Measurements from ENCODE around the gene TMIE. TPM values are rescaled to one million over a fixed set of nuclear protein-coding genes. Genes with fewer than 3 reads are reported as not detected.
"Not testable (repeated sequence)": the region's sequence is repeated elsewhere in the genome, so short reads cannot be mapped to it uniquely, and the experiment has no call there.

The TMIE gene
- total RNA-seq, 1 experiment from 2014 or later: 1.1 TPM

GRCh38 chr3:46702246-46703012 is 1.2 kb downstream of the TMIE start:
- DNase-seq (ENCODE audit: low read depth, low spot score): no peak
- Histone ChIP-seq H3K27ac (ENCODE audit: low read length) (no peak overlapping the region), H3K4me1 (ENCODE audit: control insufficient read depth, insufficient read depth, low read length) (no peaks in the 10 kb centered on the region), H3K36me3 (ENCODE audit: control insufficient read depth, insufficient read depth, low read length) (no peaks in the 10 kb centered on the region), H3K27me3 (ENCODE audit: control insufficient read depth, insufficient read depth, low read length) (no peaks in the 10 kb centered on the region), H3K4me3 (ENCODE audit: low read depth in 2 of 2, low read length in 2 of 2) (no peak overlapping the region), H3K9me3 (ENCODE audit: control insufficient read depth, insufficient read depth, low read depth, low read length) (no peaks in the 10 kb centered on the region)
- ChIA-PET POLR2A (no interaction called here), CTCF (interaction anchor here (1.7 kb wide), 1 partner anchor 207 kb away, joined by 8 read pairs; no protein-coding TSS in a partner anchor)
- intact Hi-C loops (cut with micrococcal nuclease; ENCODE audit: unreplicated experiment) (no loop called here), in situ Hi-C loops (cut with HindIII; ENCODE audit: low pct_unique_long_range_greater_than_20kb, low sequenced_read_pairs) (no loop called here)
- no TSS peak for BruUV-seq (replicated peaks)
- TF ChIP-seq SIN3A (IDR thresholded peaks at IDR 0.05; ENCODE audit: borderline replicate concordance, insufficient read depth, low read depth, low read length): no peak
- TF ChIP-seq TCF7L2 (IDR thresholded peaks at IDR 0.05; ENCODE audit: low read depth, low read length): no peak
- no peak for TF ChIP-seq CTCF (IDR thresholded peaks at IDR 0.05)
- no peak for TF ChIP-seq POLR2AphosphoS5 (IDR thresholded peaks at IDR 0.05; ENCODE audit: low read depth, low read length)
- TF ChIP-seq, protein P1, sequence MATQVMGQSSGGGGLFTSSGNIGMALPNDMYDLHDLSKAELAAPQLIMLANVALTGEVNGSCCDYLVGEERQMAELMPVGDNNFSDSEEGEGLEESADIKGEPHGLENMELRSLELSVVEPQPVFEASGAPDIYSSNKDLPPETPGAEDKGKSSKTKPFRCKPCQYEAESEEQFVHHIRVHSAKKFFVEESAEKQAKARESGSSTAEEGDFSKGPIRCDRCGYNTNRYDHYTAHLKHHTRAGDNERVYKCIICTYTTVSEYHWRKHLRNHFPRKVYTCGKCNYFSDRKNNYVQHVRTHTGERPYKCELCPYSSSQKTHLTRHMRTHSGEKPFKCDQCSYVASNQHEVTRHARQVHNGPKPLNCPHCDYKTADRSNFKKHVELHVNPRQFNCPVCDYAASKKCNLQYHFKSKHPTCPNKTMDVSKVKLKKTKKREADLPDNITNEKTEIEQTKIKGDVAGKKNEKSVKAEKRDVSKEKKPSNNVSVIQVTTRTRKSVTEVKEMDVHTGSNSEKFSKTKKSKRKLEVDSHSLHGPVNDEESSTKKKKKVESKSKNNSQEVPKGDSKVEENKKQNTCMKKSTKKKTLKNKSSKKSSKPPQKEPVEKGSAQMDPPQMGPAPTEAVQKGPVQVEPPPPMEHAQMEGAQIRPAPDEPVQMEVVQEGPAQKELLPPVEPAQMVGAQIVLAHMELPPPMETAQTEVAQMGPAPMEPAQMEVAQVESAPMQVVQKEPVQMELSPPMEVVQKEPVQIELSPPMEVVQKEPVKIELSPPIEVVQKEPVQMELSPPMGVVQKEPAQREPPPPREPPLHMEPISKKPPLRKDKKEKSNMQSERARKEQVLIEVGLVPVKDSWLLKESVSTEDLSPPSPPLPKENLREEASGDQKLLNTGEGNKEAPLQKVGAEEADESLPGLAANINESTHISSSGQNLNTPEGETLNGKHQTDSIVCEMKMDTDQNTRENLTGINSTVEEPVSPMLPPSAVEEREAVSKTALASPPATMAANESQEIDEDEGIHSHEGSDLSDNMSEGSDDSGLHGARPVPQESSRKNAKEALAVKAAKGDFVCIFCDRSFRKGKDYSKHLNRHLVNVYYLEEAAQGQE (IDR thresholded peaks at IDR 0.05; ENCODE audit: insufficient read depth in 1 of 2, low read depth in 2 of 2, low read length in 1 of 2): no peak
- ATAC-seq: no peak

GRCh38 chr3:46703013-46703520 is 1.9 kb downstream of the TMIE start:
- DNase-seq (ENCODE audit: low read depth, low spot score): no peak
- ATAC-seq: no peak
- Histone ChIP-seq H3K9me3 (ENCODE audit: control insufficient read depth, insufficient read depth, low read depth, low read length) (no peaks in the 10 kb centered on the region), H3K36me3 (ENCODE audit: control insufficient read depth, insufficient read depth, low read length) (no peaks in the 10 kb centered on the region), H3K4me1 (ENCODE audit: control insufficient read depth, insufficient read depth, low read length) (no peaks in the 10 kb centered on the region), H3K27ac (ENCODE audit: low read length) (no peak overlapping the region), H3K4me3 (ENCODE audit: low read depth in 2 of 2, low read length in 2 of 2) (no peak overlapping the region), H3K27me3 (ENCODE audit: control insufficient read depth, insufficient read depth, low read length) (no peaks in the 10 kb centered on the region)
- BruUV-seq (replicated peaks): no TSS peak
- POLR2A ChIA-PET: no interaction called here
- CTCF ChIA-PET: interaction anchor here (1.7 kb wide), 1 partner anchor 206 kb away, joined by 8 read pairs; no protein-coding TSS in a partner anchor
- TF ChIP-seq, protein P1 (IDR thresholded peaks at IDR 0.05; ENCODE audit: insufficient read depth in 1 of 2, low read depth in 2 of 2, low read length in 1 of 2): no peak
- TF ChIP-seq TCF7L2 (IDR thresholded peaks at IDR 0.05; ENCODE audit: low read depth, low read length): no peak
- TF ChIP-seq SIN3A (IDR thresholded peaks at IDR 0.05; ENCODE audit: borderline replicate concordance, insufficient read depth, low read depth, low read length): no peak
- TF ChIP-seq CTCF (IDR thresholded peaks at IDR 0.05): no peak
- TF ChIP-seq POLR2AphosphoS5 (IDR thresholded peaks at IDR 0.05; ENCODE audit: low read depth, low read length): no peak
- intact Hi-C loops (cut with micrococcal nuclease; ENCODE audit: unreplicated experiment): no loop called here
- in situ Hi-C loops (cut with HindIII; ENCODE audit: low pct_unique_long_range_greater_than_20kb, low sequenced_read_pairs): no loop called here

- CTCF ChIA-PET: interaction anchor here (0.6 kb wide), 1 partner anchor 1085 kb away, joined by 4 read pairs; no protein-coding TSS in a partner anchor
- DNase-seq (ENCODE audit: low read depth, low spot score); BruUV-seq (replicated peaks); H3K36me3 ChIP-seq (ENCODE audit: control insufficient read depth, insufficient read depth, low read length); ATAC-seq; H3K9me3 ChIP-seq (ENCODE audit: control insufficient read depth, insufficient read depth, low read depth, low read length); H3K4me1 ChIP-seq (ENCODE audit: control insufficient read depth, insufficient read depth, low read length); H3K27me3 ChIP-seq (ENCODE audit: control insufficient read depth, insufficient read depth, low read length); H3K27ac ChIP-seq (ENCODE audit: low read length); in situ Hi-C loops (cut with HindIII; ENCODE audit: low pct_unique_long_range_greater_than_20kb, low sequenced_read_pairs); POLR2A ChIA-PET; H3K4me3 ChIP-seq (ENCODE audit: low read depth in 2 of 2, low read length in 2 of 2): not testable (repeated sequence)
- intact Hi-C loops (cut with micrococcal nuclease; ENCODE audit: unreplicated experiment): loop anchor here (2.0 kb wide), 2 partner anchors 192 to 204 kb away; no protein-coding TSS in a partner anchor
These were observed 3.2 kb downstream of the TMIE start for GRCh38 chr3:46704346-46704745.
